A549 treated with ZK216348 at 1 μM for 4 hours (cell line): ENCODE measurements around the gene PHYH. TPM values are rescaled to one million over a fixed set of nuclear protein-coding genes. Genes with fewer than 3 reads are reported as not detected.

Experiments
- total RNA-seq: library from RNA; stranded (reverse); fragments of 200-300 nt; extraction: Qiagen RNA extraction; gene quantifications from 5 replicates; pipeline ENCODE4 v1.2.3, GENCODE V29; 2022; ENCODE audit warnings: low read depth

Gene PHYH
- 30.4 to 36.7 TPM (median 32.0 TPM) in 5 replicates for total RNA-seq

GRCh38 chr10:13299437-13300287 lies at the start of gene PHYH:
PHYH (minus strand) TSS chr10:13300064; CDS start chr10:13300042, 22 bp downstream.

GRCh38 chr10:13348216-13349017 lies 48.6 kb upstream of the PHYH start, which contains the start of gene SEPHS1:
SEPHS1 (minus strand) TSS chr10:13348293; CDS start chr10:13344950, 3,343 bp downstream.

DNA sequence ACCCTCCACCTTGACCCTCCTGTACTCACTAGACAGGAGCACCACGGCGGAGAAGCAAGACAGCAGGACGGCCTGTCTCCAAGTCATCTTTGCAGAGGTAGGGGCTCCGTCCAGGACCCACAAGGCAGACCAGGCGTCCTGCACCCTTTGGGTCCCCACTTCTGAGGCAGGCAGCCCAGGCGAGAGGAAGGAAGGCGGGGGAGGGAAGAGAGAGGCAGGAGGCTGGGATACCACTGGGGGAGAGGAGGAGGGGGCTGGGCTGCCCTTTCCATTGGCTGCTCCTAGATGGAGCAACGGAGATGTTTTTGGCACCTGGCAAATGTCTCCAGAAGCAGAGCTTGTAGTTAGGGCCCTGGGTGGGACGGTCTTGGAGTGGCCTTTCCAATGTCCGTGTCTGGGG lies 65.7 kb downstream of the PHYH start, which contains the start of gene UCMA:
TSS of gene UCMA (minus strand) at position 203 of the 400 bp plus-strand sequence. CDS start at position 87, 116 bp downstream.

Other genes with a start within 250 kb of the PHYH start
- gene OPTN, start 199.9 kb downstream of the PHYH start, total RNA-seq: 47.4 to 65.4 TPM (median 57.6 TPM) in 5 replicates
- gene MCM10, start 138.5 kb downstream of the PHYH start, total RNA-seq: 20.0 to 30.1 TPM (median 23.6 TPM) in 5 replicates
- gene UCMA, start 65.7 kb downstream of the PHYH start, total RNA-seq: not detected in 5 replicates
- 58.4 to 72.0 TPM (median 66.7 TPM) in 5 replicates for gene SEPHS1, start 48.2 kb upstream of the PHYH start, total RNA-seq
- 9.5 to 14.3 TPM (median 10.6 TPM) in 5 replicates for gene BEND7, start 228.9 kb upstream of the PHYH start, total RNA-seq